AG04449 (cell line): ENCODE data around the gene COL2A1.
A peak's percentile ranks its signal among the peaks of the same experiment; 100 is the strongest.

Source experiments
- CTCF ChIA-PET: fragments of 350-600 bp; formaldehyde crosslinking; extraction: SDS; loops from one replicate; lab custom pipeline; 2021; ENCODE audit warnings: antibody characterized with exemption; lab: Yijun Ruan, JAX
- POLR2A ChIA-PET: fragments of 400-600, 350-600 bp; formaldehyde crosslinking; extraction: SDS; loops from one replicate; lab custom pipeline; 2020; ENCODE audit warnings: antibody characterized with exemption, inconsistent platforms; lab: Yijun Ruan, JAX
- DNase-seq: peaks from one replicate; pipeline ENCODE4 v3.0.0-alpha.2; 2010; ENCODE audit warnings: low read depth, low spot score
- H3K4me3 ChIP-seq: 2 replicates; pipeline ENCODE4 v1.5.1; 2011; ENCODE audit warnings: low read depth, mild to moderate bottlenecking, control low read depth, low read length
- CTCF ChIP-seq: IDR thresholded peaks from one replicate; pipeline ENCODE4 v1.5.1; 2011; ENCODE audit warnings: mild to moderate bottlenecking, moderate library complexity, low read length, control low read depth, inconsistent platforms; ENCODE audit not compliant: insufficient read depth; ENCODE audit errors: missing control alignments

COL2A1 gene

DNA sequence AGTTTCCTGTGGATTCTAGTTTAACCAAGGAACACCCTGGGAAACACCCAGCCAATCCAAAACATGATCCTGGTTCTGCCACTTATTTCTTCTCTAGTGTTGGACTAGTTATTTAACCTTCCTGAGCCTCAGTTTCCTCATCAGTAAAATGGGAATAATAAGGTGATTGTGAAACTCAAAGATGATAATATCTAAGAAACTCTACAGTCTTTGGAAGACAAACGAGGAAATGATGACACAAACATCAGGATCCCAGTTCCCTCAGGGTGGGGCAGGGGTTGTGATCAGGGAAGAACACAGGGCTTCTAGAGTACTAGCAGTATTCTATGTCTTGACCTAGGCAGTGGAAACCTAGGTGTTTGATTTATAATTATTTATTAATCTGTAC, 58.9 kb downstream of the COL2A1 start:
- ChIA-PET POLR2A (no interaction called here), CTCF (interaction anchor here (0.8 to 10.5 kb wide), 5 partner anchors 17 to 231 kb away, joined by 3 to 131 read pairs (median 19); partner anchors contain the start of gene TMEM106C)
- no peak for TF ChIP-seq CTCF
- no peak overlapping the region for H3K4me3 ChIP-seq
- DNase-seq = no peak

- TF ChIP-seq CTCF = no peak
- no peak overlapping the region for H3K4me3 ChIP-seq
- POLR2A ChIA-PET = no interaction called here
- CTCF ChIA-PET = interaction anchor here (4.2 kb wide), 1 partner anchor 17 kb away, joined by 26 read pairs; the partner anchor contains the start of gene TMEM106C
- no peak for DNase-seq
Measured at GRCh38 chr12:47944685-47945340, 59.5 kb downstream of the COL2A1 start.

DNA sequence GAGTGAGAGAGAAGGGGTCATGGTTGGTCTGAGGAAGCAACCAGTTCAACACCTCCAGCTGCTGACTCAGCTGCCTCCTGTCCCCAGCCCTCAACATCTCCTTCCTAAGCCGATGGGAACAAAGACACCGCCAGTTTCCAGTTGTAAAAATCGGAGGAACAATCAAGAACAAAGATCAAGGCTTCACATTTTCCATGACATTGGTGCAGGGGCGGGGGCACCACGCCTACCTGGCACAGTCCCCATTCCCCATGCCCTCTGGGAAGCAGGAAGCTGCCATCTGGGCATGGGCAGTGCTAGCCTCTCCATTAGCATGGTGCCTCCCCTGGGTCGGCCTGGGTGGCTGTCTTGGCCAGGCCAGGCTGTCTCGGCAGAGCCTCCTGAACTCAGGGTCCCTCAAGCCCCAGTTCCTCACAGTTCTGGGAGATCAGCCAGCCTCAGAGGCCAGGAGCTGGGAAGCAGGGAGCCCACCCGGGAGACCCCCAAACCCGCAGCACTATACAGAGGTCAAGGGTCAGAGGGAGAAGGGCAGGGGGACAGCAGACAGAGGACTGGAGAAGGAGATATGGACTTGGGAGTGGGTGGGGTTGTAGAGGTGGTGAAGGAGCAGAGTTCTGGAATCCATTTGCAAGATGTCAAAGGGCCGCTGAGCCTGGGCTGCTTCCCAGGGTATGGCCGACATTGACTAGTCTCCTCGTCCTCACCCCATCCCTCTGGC, 60.5 kb downstream of the COL2A1 start:
- no peak for TF ChIP-seq CTCF
- DNase-seq = no peak
- POLR2A ChIA-PET = no interaction called here
- no peak overlapping the region for H3K4me3 ChIP-seq
- CTCF ChIA-PET = interaction anchor here (4.2 kb wide), 1 partner anchor 18 kb away, joined by 26 read pairs; the partner anchor contains the start of gene TMEM106C

DNA sequence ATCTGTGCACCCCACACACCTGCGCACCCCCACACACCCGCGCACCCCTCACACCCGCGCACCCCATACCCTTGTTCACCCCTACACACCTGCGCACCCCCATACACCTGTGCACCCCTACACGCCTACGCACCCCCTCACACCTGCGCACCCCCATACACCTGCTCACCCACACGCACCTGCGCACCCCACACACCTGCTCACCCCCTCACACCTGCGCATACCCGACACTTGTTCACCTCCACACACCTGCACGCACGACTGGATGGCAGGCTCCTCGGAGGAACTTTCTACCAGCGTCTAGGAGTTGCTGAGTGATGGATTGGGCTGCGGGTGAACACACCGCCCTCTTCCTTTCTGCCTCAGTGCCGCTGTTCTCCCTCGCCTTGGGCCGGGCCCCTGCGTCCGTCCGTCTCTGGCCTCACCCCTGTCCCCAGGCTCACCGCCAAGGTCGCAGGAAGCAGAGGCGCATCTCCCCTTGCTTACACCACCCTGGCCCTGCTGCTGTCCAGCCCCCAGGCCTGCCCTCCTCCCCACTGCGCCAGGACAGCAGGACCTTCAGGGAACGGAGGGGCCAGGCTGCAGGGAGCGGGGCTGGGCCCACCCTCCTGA, 61.6 kb downstream of the COL2A1 start:
- no peak for TF ChIP-seq CTCF
- no peak for DNase-seq
- ChIA-PET POLR2A (no interaction called here), CTCF (no interaction called here)
- H3K4me3 ChIP-seq = no peak overlapping the region

GRCh38 chr12:47941871-47942613, 62.2 kb downstream of the COL2A1 start:
- TF ChIP-seq CTCF = peak; percentile 15
- POLR2A ChIA-PET = no interaction called here
- no peak for DNase-seq
- no peak overlapping the region for H3K4me3 ChIP-seq
- CTCF ChIA-PET = no interaction called here
